Measurements from ENCODE around the gene ASB16.

The ASB16 gene

GRCh38 chr17:44211281-44212265, 41.1 kb downstream of the ASB16 start:
- DNase-seq (ENCODE audit: low read depth), result no peak
- H3K4me3 ChIP-seq (replicated peaks; ENCODE audit: low read depth, low read length), result no peak overlapping the region
- no peak for TF ChIP-seq CTCF (IDR thresholded peaks at IDR 0.05; ENCODE audit: low read length, missing control alignments)

- H3K4me3 ChIP-seq (replicated peaks; ENCODE audit: low read depth, low read length), result no peak overlapping the region
- no peak for DNase-seq (ENCODE audit: low read depth)
- TF ChIP-seq CTCF (IDR thresholded peaks at IDR 0.05; ENCODE audit: low read length, missing control alignments), result no peak
Measured at GRCh38 chr17:44212507-44213402, 42.3 kb downstream of the ASB16 start.

- DNase-seq (ENCODE audit: low read depth), result no peak
- H3K4me3 ChIP-seq (replicated peaks; ENCODE audit: low read depth, low read length), result no peak overlapping the region
- no peak for TF ChIP-seq CTCF (IDR thresholded peaks at IDR 0.05; ENCODE audit: low read length, missing control alignments)
Measured at GRCh38 chr17:44213403-44214229, 43.1 kb downstream of the ASB16 start.

- no peak for TF ChIP-seq CTCF (IDR thresholded peaks at IDR 0.05; ENCODE audit: low read length, missing control alignments)
- H3K4me3 ChIP-seq (replicated peaks; ENCODE audit: low read depth, low read length), result no peak overlapping the region
Measured at GRCh38 chr17:44214230-44214494, 43.7 kb downstream of the ASB16 start.

GRCh38 chr17:44214896-44215295, 44.4 kb downstream of the ASB16 start:
- DNase-seq (ENCODE audit: low read depth), result no peak
- H3K4me3 ChIP-seq (replicated peaks; ENCODE audit: low read depth, low read length), result no peak overlapping the region
- TF ChIP-seq CTCF (IDR thresholded peaks at IDR 0.05; ENCODE audit: low read length, missing control alignments), result no peak

More at GRCh38 chr17:44214230-44214494, 43.7 kb downstream of the ASB16 start:
- DNase-seq (ENCODE audit: low read depth), result no peak

GRCh38 chr17:44216173-44216572, 45.7 kb downstream of the ASB16 start:
- TF ChIP-seq CTCF (IDR thresholded peaks at IDR 0.05; ENCODE audit: low read length, missing control alignments), result no peak
- no peak overlapping the region for H3K4me3 ChIP-seq (replicated peaks; ENCODE audit: low read depth, low read length)
- DNase-seq (ENCODE audit: low read depth), result no peak

Data from fibroblast of pulmonary artery (primary cell).